ENCODE measurements around the gene JUP. TPM values are rescaled to one million over a fixed set of nuclear protein-coding genes. Genes with fewer than 3 reads are reported as not detected.

JUP gene
- total and polyA plus RNA-seq, 9 donors: 7.0 to 153 (median 52.6) TPM

- no peak overlapping the region for H3K27ac ChIP-seq
Observed at GRCh38 chr17:41771389-41772206, 14.9 kb downstream of the JUP start.

GRCh38 chr17:41769985-41770384 is 16.5 kb downstream of the JUP start:
- H3K36me3 ChIP-seq: no peaks in the 10 kb centered on the region
- H3K27me3 ChIP-seq: no peaks in the 10 kb centered on the region

More at GRCh38 chr17:41771389-41772206, 14.9 kb downstream of the JUP start:
- Histone ChIP-seq H3K4me3 (no peak overlapping the region), H3K9me3 (no peaks in the 10 kb centered on the region), H3K36me3 (no peaks in the 10 kb centered on the region), H3K4me1 (ENCODE audit: insufficient read depth) (peaks cover 4% of the 10 kb centered on the region), H3K27me3 (no peaks in the 10 kb centered on the region)
- 88 to 92% (median 89%) methylated on average over 13 to 17 of the region's 17 CpGs for WGBS, 3 donors
- TF ChIP-seq POLR2A (IDR thresholded peaks at IDR 0.05) (no peak), CTCF (IDR thresholded peaks at IDR 0.05) (no peak), EP300 (IDR thresholded peaks at IDR 0.05) (no peak)
- DNase-seq: no peak
- intact Hi-C loops (cut with DNase I): no loop called here

GRCh38 chr17:41769346-41769862 is 17.1 kb downstream of the JUP start:
- DNase-seq: no peak
- Histone ChIP-seq H3K4me1 (ENCODE audit: insufficient read depth) (peaks cover 4% of the 10 kb centered on the region), H3K27me3 (no peaks in the 10 kb centered on the region), H3K4me3 (no peak overlapping the region), H3K36me3 (no peaks in the 10 kb centered on the region), H3K27ac (no peak overlapping the region), H3K9me3 (no peaks in the 10 kb centered on the region)
- 89 to 94% (median 90%) methylated on average over 16 of the region's 16 CpGs for WGBS, 3 donors
- intact Hi-C loops (cut with DNase I): no loop called here
- TF ChIP-seq EP300 (IDR thresholded peaks at IDR 0.05) (no peak), CTCF (IDR thresholded peaks at IDR 0.05) (no peak), POLR2A (IDR thresholded peaks at IDR 0.05) (no peak)

More at GRCh38 chr17:41769985-41770384, 16.5 kb downstream of the JUP start:
- no peak overlapping the region for H3K4me3 ChIP-seq
- TF ChIP-seq EP300 (IDR thresholded peaks at IDR 0.05) (no peak), POLR2A (IDR thresholded peaks at IDR 0.05) (no peak), CTCF (IDR thresholded peaks at IDR 0.05) (no peak)
- WGBS, 3 donors: 81 to 92% (median 84%) methylated on average over 3 of the region's 3 CpGs
- intact Hi-C loops (cut with DNase I): no loop called here
- no peak overlapping the region for H3K27ac ChIP-seq
- H3K9me3 ChIP-seq: no peaks in the 10 kb centered on the region
- peaks cover 4% of the 10 kb centered on the region for H3K4me1 ChIP-seq (ENCODE audit: insufficient read depth)
- no peak for DNase-seq

GRCh38 chr17:41768682-41769288 is 17.7 kb downstream of the JUP start:
- intact Hi-C loops (cut with DNase I): no loop called here
- H3K4me3 ChIP-seq: no peak overlapping the region
- TF ChIP-seq CTCF (IDR thresholded peaks at IDR 0.05): no peak
- no peak for TF ChIP-seq EP300 (IDR thresholded peaks at IDR 0.05)
- TF ChIP-seq POLR2A (IDR thresholded peaks at IDR 0.05): no peak
- no peak overlapping the region for H3K27ac ChIP-seq
- H3K36me3 ChIP-seq: no peaks in the 10 kb centered on the region
- H3K27me3 ChIP-seq: no peaks in the 10 kb centered on the region
- WGBS, 3 donors: 93 to 96% (median 95%) methylated on average over 23 of the region's 23 CpGs
- H3K9me3 ChIP-seq: no peaks in the 10 kb centered on the region
- H3K4me1 ChIP-seq (ENCODE audit: insufficient read depth): peaks cover 2% of the 10 kb centered on the region
- DNase-seq: no peak
